ENCODE measurements around the gene SSMEM1. TPM values are rescaled to one million over a fixed set of nuclear protein-coding genes. Genes with fewer than 3 reads are reported as not detected.

SSMEM1 gene
- total and polyA plus RNA-seq, 2 of the 4 experiments (the other 2 are of a cell fraction) = 0.07 TPM; not detected in 1

DNA sequence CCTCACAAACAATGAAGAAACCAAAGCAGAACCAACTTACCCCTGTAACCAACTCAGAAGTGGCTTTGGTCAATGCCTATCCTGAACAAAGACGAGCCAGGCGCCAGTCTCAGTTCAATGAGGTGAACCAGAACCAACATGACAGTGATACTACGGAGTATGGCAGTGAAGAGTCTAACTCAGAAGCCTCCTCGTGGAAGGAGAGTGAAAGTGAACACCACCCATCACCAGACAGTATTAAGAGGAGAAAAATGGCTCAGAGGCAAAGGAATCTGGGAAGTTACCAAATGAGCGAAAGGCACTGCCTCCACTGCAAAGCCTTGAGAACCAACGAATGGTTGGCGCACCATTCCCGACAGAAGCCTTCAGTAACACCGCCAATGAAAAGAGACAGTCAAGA, 8.4 kb downstream of the SSMEM1 start:
- Histone ChIP-seq H4K5ac (ENCODE audit: low read depth, low read length) (no peak overlapping the region), H4K8ac (ENCODE audit: low read depth in 2 of 2, low read length in 2 of 2) (no peak overlapping the region), H4K20me1 (ENCODE audit: insufficient read depth, low read length) (no peaks in the 10 kb centered on the region), H3K27ac (ENCODE audit: insufficient read depth, low read length) (no peak overlapping the region), H3K23ac (ENCODE audit: low read depth, low read length) (no peak overlapping the region), H3K4ac (ENCODE audit: low read depth, low read length) (no peak overlapping the region), H3K56ac (ENCODE audit: extremely low read depth, insufficient read depth, low read length) (no peak overlapping the region), H3K9me1 (ENCODE audit: insufficient read depth, low read length) (no peaks in the 10 kb centered on the region), H3K9ac (ENCODE audit: low read depth, low read length) (no peak overlapping the region), H3K4me2 (ENCODE audit: low read depth, low read length) (no peak overlapping the region), H2BK20ac (ENCODE audit: low read depth, low read length) (no peak overlapping the region), H2BK5ac (ENCODE audit: low read depth, low read length, poor library complexity, severe bottlenecking) (no peak overlapping the region), H3K27me3 (ENCODE audit: control insufficient read depth, insufficient read depth, low read length) (peaks cover 7% of the 10 kb centered on the region; the same call in 1 of the 2 replicates), H4K91ac (ENCODE audit: insufficient read depth, low read depth, low read length) (no peak overlapping the region), H2AK5ac (ENCODE audit: low read depth, low read length) (no peak overlapping the region), H3K18ac (ENCODE audit: low read depth, low read length) (no peak overlapping the region), H2AK9ac (replicated peaks; ENCODE audit: low read depth, low read length, poor library complexity) (no peak overlapping the region), H3K36me3 (ENCODE audit: control insufficient read depth, insufficient read depth, low read length) (no peaks in the 10 kb centered on the region), H2AFZ (replicated peaks; ENCODE audit: low read length, poor library complexity) (no peak overlapping the region), H3K9me3 (ENCODE audit: control insufficient read depth, insufficient read depth, low read length) (no peaks in the 10 kb centered on the region), H3K4me3 (ENCODE audit: insufficient read depth, low read depth, low read length) (no peak overlapping the region), H2BK15ac (ENCODE audit: low read depth, low read length) (no peak overlapping the region), H2BK120ac (ENCODE audit: low read depth, low read length) (no peak overlapping the region), H3K4me1 (ENCODE audit: control insufficient read depth, insufficient read depth, low read length) (no peaks in the 10 kb centered on the region), H3K14ac (replicated peaks; ENCODE audit: low read depth, low read length) (no peak overlapping the region), H3K79me1 (ENCODE audit: low read depth in 1 of 2, low read length in 2 of 2) (no peaks in the 10 kb centered on the region)
- POLR2A ChIA-PET (ENCODE audit: unreplicated experiment) = no interaction called here
- intact Hi-C loops (cut with micrococcal nuclease) (no loop called here), dilution Hi-C loops (cut with HindIII; ENCODE audit: low sequenced_read_pairs, unreplicated experiment) (no loop called here), in situ Hi-C loops (cut with MboI; ENCODE audit: low sequenced_read_pairs) (no loop called here)
- DNase-seq (no peak), ATAC-seq (ENCODE audit: low read depth) (no peak)
- TF ChIP-seq, protein P1, sequence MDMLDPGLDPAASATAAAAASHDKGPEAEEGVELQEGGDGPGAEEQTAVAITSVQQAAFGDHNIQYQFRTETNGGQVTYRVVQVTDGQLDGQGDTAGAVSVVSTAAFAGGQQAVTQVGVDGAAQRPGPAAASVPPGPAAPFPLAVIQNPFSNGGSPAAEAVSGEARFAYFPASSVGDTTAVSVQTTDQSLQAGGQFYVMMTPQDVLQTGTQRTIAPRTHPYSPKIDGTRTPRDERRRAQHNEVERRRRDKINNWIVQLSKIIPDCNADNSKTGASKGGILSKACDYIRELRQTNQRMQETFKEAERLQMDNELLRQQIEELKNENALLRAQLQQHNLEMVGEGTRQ (IDR thresholded peaks at IDR 0.05; ENCODE audit: low read depth, low read length) = no peak
- no peak for TF ChIP-seq CEBPB (IDR thresholded peaks at IDR 0.05; ENCODE audit: low read depth, low read length)
- no peak for TF ChIP-seq RCOR1 (IDR thresholded peaks at IDR 0.05; ENCODE audit: insufficient replicate concordance, low read length)
- TF ChIP-seq CTCF (conservative IDR thresholded peaks at IDR 0.05; ENCODE audit: low read depth, low read length) = no peak
- no peak for TF ChIP-seq CHD1 (IDR thresholded peaks at IDR 0.05; ENCODE audit: low read depth, low read length)
- TF ChIP-seq MXI1 (IDR thresholded peaks at IDR 0.05; ENCODE audit: borderline replicate concordance, low read depth, low read length) = no peak
- no peak for TF ChIP-seq SMC3 (IDR thresholded peaks at IDR 0.05; ENCODE audit: low read depth, low read length)
- TF ChIP-seq BHLHE40 (IDR thresholded peaks at IDR 0.05; ENCODE audit: low read depth, low read length) = no peak
- no peak for TF ChIP-seq POLR2A (IDR thresholded peaks at IDR 0.05; ENCODE audit: low read depth, low read length)
- TF ChIP-seq FOS (IDR thresholded peaks at IDR 0.05; ENCODE audit: low read depth, low read length) = no peak
- no peak for TF ChIP-seq NFE2L2 (IDR thresholded peaks at IDR 0.05; ENCODE audit: low read depth, low read length)
- no peak for TF ChIP-seq MAFK (IDR thresholded peaks at IDR 0.05; ENCODE audit: low read depth, low read length)
- TF ChIP-seq MAZ (IDR thresholded peaks at IDR 0.05; ENCODE audit: borderline replicate concordance, low read depth, low read length) = no peak
- no peak for TF ChIP-seq ELK1 (IDR thresholded peaks at IDR 0.05; ENCODE audit: borderline replicate concordance, low read depth, low read length)
- no peak for TF ChIP-seq RAD21 (IDR thresholded peaks at IDR 0.05; ENCODE audit: low read length)
- CTCF ChIA-PET = no interaction called here
- no CpG with 5 or more reads among the region's 9 CpGs for WGBS, 2 experiments (ENCODE audit: extremely low coverage in 2 of 2, insufficient read length in 1 of 2)
- no TSS peak for BruUV-seq (replicated peaks)

All from IMR-90 (cell line).